ENCODE measurements around the gene MYOCD. TPM values are rescaled to one million over a fixed set of nuclear protein-coding genes. Genes with fewer than 3 reads are reported as not detected.

The MYOCD gene
- total RNA-seq, 4 donors from 2014 or later = 0.29 to 1.9 (median 0.98) TPM

GRCh38 chr17:12737740-12738469 lies 72.2 kb downstream of the MYOCD start:
- DNase-seq = no peak
- Histone ChIP-seq H3K4me1 (peaks cover 0 to 4% of the 10 kb centered on the region in 2 donors), H3K36me3 (no peaks in the 10 kb centered on the region), H3K9me3 (no peaks in the 10 kb centered on the region), H3K27ac (no peak overlapping the region), H3K27me3 (no peaks in the 10 kb centered on the region), H3K4me3 (replicated peaks in 1 of 3) (no peak overlapping the region)
- WGBS, 2 donors = 68 to 72% methylated on average over 7 of the region's 7 CpGs
- intact Hi-C loops (cut with DNase I) = no loop called here
- TF ChIP-seq CTCF (IDR thresholded peaks at IDR 0.05) (no peak), POLR2A (IDR thresholded peaks at IDR 0.05) (no peak)

DNA sequence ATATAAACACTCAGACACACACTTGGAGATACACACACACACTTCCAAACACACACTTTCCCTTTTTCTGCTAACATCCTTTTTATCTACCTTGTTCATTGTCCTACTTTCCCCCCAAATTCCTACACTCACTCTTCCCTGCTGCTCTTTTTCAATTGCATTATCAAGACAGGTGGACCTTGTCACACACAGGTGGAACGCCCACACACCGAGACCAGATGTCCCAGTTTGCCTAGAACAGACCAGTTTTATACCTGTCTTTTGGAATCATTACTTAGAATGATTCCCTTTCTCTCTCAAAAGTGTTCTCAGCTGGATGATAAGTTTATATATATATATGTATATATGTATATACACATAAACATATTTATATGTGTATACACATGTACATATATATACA lies 72.9 kb downstream of the MYOCD start:
- intact Hi-C loops (cut with DNase I) = no loop called here
- no peak for DNase-seq
- Histone ChIP-seq H3K4me3 (replicated peaks in 1 of 3) (no peak overlapping the region), H3K36me3 (no peaks in the 10 kb centered on the region), H3K4me1 (peaks cover 0 to 4% of the 10 kb centered on the region in 2 donors), H3K27ac (no peak overlapping the region), H3K9me3 (no peaks in the 10 kb centered on the region), H3K27me3 (no peaks in the 10 kb centered on the region)
- WGBS, 2 donors = 88 to 91% methylated on average over 2 of the region's 2 CpGs
- TF ChIP-seq POLR2A (IDR thresholded peaks at IDR 0.05) (no peak), CTCF (IDR thresholded peaks at IDR 0.05) (no peak)

- intact Hi-C loops (cut with DNase I) = no loop called here
- 82 to 83% methylated on average over 4 of the region's 4 CpGs for WGBS, 2 donors
Observed at GRCh38 chr17:12739500-12739899, 73.8 kb downstream of the MYOCD start.

DNA sequence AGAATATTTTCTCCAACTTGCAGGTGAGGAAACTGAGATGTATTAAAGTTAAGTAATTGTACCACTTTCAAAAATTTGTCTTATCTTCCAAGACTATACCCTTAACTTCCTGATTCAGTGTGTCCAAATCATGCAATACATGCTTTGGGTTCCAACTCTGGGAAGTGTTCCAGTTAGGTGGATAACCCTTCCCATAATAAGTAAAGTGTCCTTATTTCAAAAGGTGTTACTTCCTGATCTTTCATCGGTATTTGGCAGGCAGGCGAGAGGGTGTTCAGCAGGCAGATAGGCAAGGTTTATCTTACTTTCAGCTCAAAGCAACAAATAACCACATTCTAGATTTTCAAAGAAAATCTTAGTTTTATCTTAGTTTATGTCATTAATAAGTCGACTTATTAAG lies 77.4 kb downstream of the MYOCD start:
- 83 to 85% methylated on average over 3 of the region's 3 CpGs for WGBS, 2 donors
- H3K9me3 ChIP-seq = no peaks in the 10 kb centered on the region
- H3K36me3 ChIP-seq = no peaks in the 10 kb centered on the region
- intact Hi-C loops (cut with DNase I) = loop anchor here (10.0 kb wide), 3 partner anchors 198 to 488 kb away; no protein-coding TSS in a partner anchor
- H3K27ac ChIP-seq = no peak overlapping the region
- H3K27me3 ChIP-seq = no peaks in the 10 kb centered on the region
- DNase-seq = no peak
- no peak overlapping the region for H3K4me3 ChIP-seq (replicated peaks in 1 of 3)
- H3K4me1 ChIP-seq = peaks cover 0 to 4% of the 10 kb centered on the region in 2 donors
- TF ChIP-seq CTCF (IDR thresholded peaks at IDR 0.05) (no peak), POLR2A (IDR thresholded peaks at IDR 0.05) (no peak)

More at GRCh38 chr17:12739500-12739899, 73.8 kb downstream of the MYOCD start:
- H3K27ac ChIP-seq = no peak overlapping the region
- H3K36me3 ChIP-seq = no peaks in the 10 kb centered on the region
- no peaks in the 10 kb centered on the region for H3K9me3 ChIP-seq
- H3K4me1 ChIP-seq = peaks cover 0 to 4% of the 10 kb centered on the region in 2 donors
- H3K4me3 ChIP-seq (replicated peaks in 1 of 3) = no peak overlapping the region
- H3K27me3 ChIP-seq = no peaks in the 10 kb centered on the region
- TF ChIP-seq CTCF (IDR thresholded peaks at IDR 0.05) (no peak), POLR2A (IDR thresholded peaks at IDR 0.05) (no peak)
- DNase-seq = no peak

DNA sequence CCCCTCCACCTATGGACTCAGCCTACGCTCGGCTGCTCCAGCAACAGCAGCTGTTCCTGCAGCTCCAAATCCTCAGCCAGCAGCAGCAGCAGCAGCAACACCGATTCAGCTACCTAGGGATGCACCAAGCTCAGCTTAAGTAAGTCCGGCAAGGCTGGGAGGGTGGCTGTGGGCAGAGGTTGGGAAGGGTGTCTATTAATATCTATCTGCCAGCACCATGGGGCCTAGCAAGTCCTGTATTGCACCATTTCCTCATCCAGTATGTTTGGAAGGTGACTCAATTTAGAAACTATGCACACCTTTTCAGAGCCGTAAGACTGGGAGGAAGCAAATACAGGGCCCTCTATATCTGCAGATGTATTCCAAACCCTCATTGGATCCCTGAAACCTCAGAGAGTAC lies 78.6 kb downstream of the MYOCD start:
- H3K27ac ChIP-seq = no peak overlapping the region
- DNase-seq = no peak
- intact Hi-C loops (cut with DNase I) = loop anchor here (10.0 kb wide), 3 partner anchors 199 to 489 kb away; no protein-coding TSS in a partner anchor
- H3K36me3 ChIP-seq = no peaks in the 10 kb centered on the region
- no peak overlapping the region for H3K4me3 ChIP-seq (replicated peaks in 1 of 3)
- 89 to 91% methylated on average over 5 of the region's 5 CpGs for WGBS, 2 donors
- peaks cover 0 to 4% of the 10 kb centered on the region in 2 donors for H3K4me1 ChIP-seq
- H3K9me3 ChIP-seq = no peaks in the 10 kb centered on the region
- no peaks in the 10 kb centered on the region for H3K27me3 ChIP-seq
- TF ChIP-seq POLR2A (IDR thresholded peaks at IDR 0.05) (no peak), CTCF (IDR thresholded peaks at IDR 0.05) (no peak)
